Neural cell (in vitro differentiated cells): ENCODE measurements around the gene COPS7B.

Source experiments
- EP300 ChIP-seq: fragments of 450-650 bp; conservative IDR thresholded peaks from 2 replicates; pipeline ENCODE4 v1.6.1; 2014; ENCODE audit warnings: antibody characterized with exemption, mild to moderate bottlenecking, moderate library complexity; ENCODE audit not compliant: poor library complexity, severe bottlenecking
- POLR2AphosphoS5 ChIP-seq: IDR thresholded peaks from 2 replicates; pipeline ENCODE4 v1.6.1; 2012
- RAD21 ChIP-seq: fragments of 450-650 bp; conservative IDR thresholded peaks from 2 replicates; pipeline ENCODE4 v1.6.1; 2014; ENCODE audit warnings: antibody characterized with exemption, mild to moderate bottlenecking, moderate library complexity
- SMC3 ChIP-seq: fragments of 450-650 bp; conservative IDR thresholded peaks from 2 replicates; pipeline ENCODE4 v1.6.1; 2014; ENCODE audit warnings: antibody characterized with exemption, mild to moderate bottlenecking, moderate library complexity; ENCODE audit not compliant: poor library complexity
- TF ChIP-seq, protein P1 (sequence below): fragments of 450-650 bp; IDR thresholded peaks from 2 replicates; pipeline ENCODE4 v1.5.1; 2014; ENCODE audit warnings: antibody characterized with exemption, mild to moderate bottlenecking, moderate library complexity; ENCODE audit not compliant: poor library complexity, severe bottlenecking

DNA sequence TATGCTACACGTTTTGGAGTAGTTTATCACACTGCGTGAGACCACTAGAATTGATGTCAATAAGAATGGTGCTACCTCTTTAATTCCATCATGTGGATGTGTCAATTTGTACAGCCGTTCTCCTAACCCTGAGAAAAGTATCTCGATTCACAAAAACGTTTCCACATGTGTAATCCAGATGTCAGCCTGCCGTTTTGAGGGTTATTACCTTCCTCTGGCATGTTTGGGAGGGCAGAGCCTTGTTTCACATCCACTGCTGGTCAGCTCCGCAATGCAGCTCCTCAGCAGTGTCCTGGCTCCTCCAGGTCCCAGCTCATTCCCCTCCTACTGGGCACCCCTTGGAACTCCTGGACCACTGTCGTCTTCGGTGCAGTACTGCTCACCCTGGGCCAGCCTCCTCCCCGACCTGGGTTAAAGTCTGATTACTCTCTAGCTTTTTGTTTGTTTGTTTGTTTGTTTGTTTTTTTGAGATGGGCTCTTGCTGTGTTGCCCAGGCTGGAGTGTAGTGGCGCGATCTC lies 34.6 kb downstream of the COPS7B start:
- TF ChIP-seq, protein P1, sequence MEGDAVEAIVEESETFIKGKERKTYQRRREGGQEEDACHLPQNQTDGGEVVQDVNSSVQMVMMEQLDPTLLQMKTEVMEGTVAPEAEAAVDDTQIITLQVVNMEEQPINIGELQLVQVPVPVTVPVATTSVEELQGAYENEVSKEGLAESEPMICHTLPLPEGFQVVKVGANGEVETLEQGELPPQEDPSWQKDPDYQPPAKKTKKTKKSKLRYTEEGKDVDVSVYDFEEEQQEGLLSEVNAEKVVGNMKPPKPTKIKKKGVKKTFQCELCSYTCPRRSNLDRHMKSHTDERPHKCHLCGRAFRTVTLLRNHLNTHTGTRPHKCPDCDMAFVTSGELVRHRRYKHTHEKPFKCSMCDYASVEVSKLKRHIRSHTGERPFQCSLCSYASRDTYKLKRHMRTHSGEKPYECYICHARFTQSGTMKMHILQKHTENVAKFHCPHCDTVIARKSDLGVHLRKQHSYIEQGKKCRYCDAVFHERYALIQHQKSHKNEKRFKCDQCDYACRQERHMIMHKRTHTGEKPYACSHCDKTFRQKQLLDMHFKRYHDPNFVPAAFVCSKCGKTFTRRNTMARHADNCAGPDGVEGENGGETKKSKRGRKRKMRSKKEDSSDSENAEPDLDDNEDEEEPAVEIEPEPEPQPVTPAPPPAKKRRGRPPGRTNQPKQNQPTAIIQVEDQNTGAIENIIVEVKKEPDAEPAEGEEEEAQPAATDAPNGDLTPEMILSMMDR: no peak
- TF ChIP-seq EP300 (no peak), RAD21 (no peak), SMC3 (no peak), POLR2AphosphoS5 (no peak)
